RCC 7860 (cell line): ENCODE data around the gene NPW.

ENCODE experiments used
- DNase-seq: peaks from one replicate; pipeline ENCODE4 v3.0.0-alpha.2; 2015; ENCODE audit warnings: low spot score
- FAIRE-seq: peaks from 2 replicates; lab custom pipeline; 2012; peaks lifted over from hg19 to GRCh38; lab: Jason Lieb, UNC

The NPW gene

GRCh38 chr16:2019518-2019920, at the start of gene NPW:
TSS of gene NPW (plus strand) at chr16:2019785.
- no peak for FAIRE-seq
- no peak for DNase-seq

GRCh38 chr16:1971796-1972489, 47.6 kb upstream of the NPW start, which contains the start of gene TBL3:
TSS of gene TBL3 (plus strand) at chr16:1972053. CDS start at chr16:1972165, 112 bp downstream.
- FAIRE-seq = peak; percentile 55
- peak; percentile 85 for DNase-seq

- DNase-seq (no peak), FAIRE-seq (no peak)
Measured at GRCh38 chr16:1972490-1972877, 47.1 kb upstream of the NPW start.

GRCh38 chr16:1973461-1974156, 46.0 kb upstream of the NPW start:
- DNase-seq (no peak), FAIRE-seq (no peak)

- FAIRE-seq (no peak), DNase-seq (no peak)
Measured at GRCh38 chr16:1974157-1975070, 45.2 kb upstream of the NPW start.

- DNase-seq = no peak
Measured at GRCh38 chr16:1975432-1976215, 44.0 kb upstream of the NPW start.

GRCh38 chr16:1976216-1976520, 43.4 kb upstream of the NPW start:
- FAIRE-seq (no peak), DNase-seq (no peak)

More at GRCh38 chr16:1975432-1976215, 44.0 kb upstream of the NPW start:
- no peak for FAIRE-seq

GRCh38 chr16:1976951-1977874, 42.4 kb upstream of the NPW start:
- FAIRE-seq (no peak), DNase-seq (no peak)

GRCh38 chr16:1977875-1978268, 41.7 kb upstream of the NPW start:
- DNase-seq (no peak), FAIRE-seq (no peak)

GRCh38 chr16:1978476-1979120, 41.0 kb upstream of the NPW start:
- no peak for DNase-seq
- FAIRE-seq = no peak

- DNase-seq (no peak), FAIRE-seq (no peak)
Measured at GRCh38 chr16:1979271-1980029, 40.1 kb upstream of the NPW start.

GRCh38 chr16:1980030-1980769, 39.4 kb upstream of the NPW start:
- DNase-seq (no peak), FAIRE-seq (no peak)

- DNase-seq (no peak), FAIRE-seq (no peak)
Measured at GRCh38 chr16:1980770-1981087, 38.9 kb upstream of the NPW start.

- no peak for FAIRE-seq
- no peak for DNase-seq
Measured at GRCh38 chr16:1981398-1981836, 38.2 kb upstream of the NPW start, which contains the start of gene NOXO1. TSS of gene NOXO1 (minus strand) at chr16:1981469. CDS start at chr16:1981179, 290 bp downstream.

- DNase-seq (no peak), FAIRE-seq (no peak)
Measured at GRCh38 chr16:1982013-1982433, 37.6 kb upstream of the NPW start.

- FAIRE-seq (no peak), DNase-seq (no peak)
Measured at GRCh38 chr16:1982991-1983543, 36.5 kb upstream of the NPW start.

GRCh38 chr16:1983544-1984346, 35.8 kb upstream of the NPW start, which contains the start of gene GFER:
TSS of gene GFER (plus strand) at chr16:1984193. CDS start at chr16:1984219, 26 bp downstream.
- FAIRE-seq = no peak
- peak; percentile 79 for DNase-seq
